KOPT-K1 (cell line): Measurements from ENCODE around the gene KL.

Source experiments
- H3K27ac ChIP-seq: fragments of 200-600 bp; sonication (generic); 2 replicates; pipeline ENCODE4 v1.5.1; 2016; ENCODE audit warnings: antibody characterized with exemption, mild to moderate bottlenecking, low read depth, low read length; ENCODE audit not compliant: poor library complexity, severe bottlenecking
- H3K36me3 ChIP-seq: fragments of 200-600 bp; sonication (generic); 2 replicates; pipeline ENCODE4 v1.5.1; 2017; ENCODE audit warnings: antibody characterized with exemption, mild to moderate bottlenecking, low read length, moderate library complexity; ENCODE audit not compliant: insufficient read depth
- H3K9me3 ChIP-seq: fragments of 200-600 bp; sonication (generic); 2 replicates; pipeline ENCODE4 v1.5.1; 2017; ENCODE audit warnings: antibody characterized with exemption, low read length, mild to moderate bottlenecking; ENCODE audit not compliant: insufficient read depth, poor library complexity, severe bottlenecking

The KL gene

DNA sequence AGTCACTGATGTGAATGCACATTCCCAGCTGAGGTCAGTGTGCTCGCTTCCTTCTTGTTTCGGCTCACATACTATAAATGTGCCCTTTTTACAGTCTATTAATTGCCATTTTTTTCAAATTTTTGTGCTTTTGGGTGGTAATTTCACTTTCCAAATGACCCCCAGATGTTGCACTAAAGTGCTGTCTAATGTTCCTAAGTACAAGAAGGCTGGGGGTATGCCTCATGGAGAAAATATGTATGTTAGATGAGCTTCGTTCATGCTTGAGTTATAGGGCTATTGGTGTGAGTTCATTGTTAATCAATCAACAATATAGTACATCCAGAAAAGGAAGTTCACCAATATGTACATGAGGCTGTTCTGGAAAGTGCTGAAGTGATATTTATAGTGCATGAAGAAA, 84.7 kb downstream of the KL start:
- no peaks in the 10 kb centered on the region for H3K36me3 ChIP-seq
- H3K9me3 ChIP-seq, result no peaks in the 10 kb centered on the region
- no peak overlapping the region for H3K27ac ChIP-seq

DNA sequence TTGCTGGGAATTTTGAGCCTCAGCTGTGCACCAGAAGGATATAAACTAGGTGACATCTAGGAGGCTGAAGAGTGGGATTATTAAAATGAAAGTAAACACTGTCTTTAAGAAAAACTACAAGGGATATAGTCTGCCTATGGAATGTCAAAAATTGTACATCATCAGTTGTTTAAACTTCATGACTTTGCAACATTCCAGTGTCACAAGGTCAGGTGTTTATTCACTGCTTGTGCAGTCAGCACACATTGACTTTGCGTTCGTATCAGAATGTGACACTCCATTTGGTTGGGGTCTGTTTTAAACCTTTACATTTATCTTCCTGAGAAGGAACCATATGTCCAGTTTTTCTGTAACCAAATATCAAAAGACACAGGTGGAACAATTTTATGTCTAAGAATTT, 85.6 kb downstream of the KL start:
- Histone ChIP-seq H3K36me3 (no peaks in the 10 kb centered on the region), H3K9me3 (no peaks in the 10 kb centered on the region), H3K27ac (no peak overlapping the region)

GRCh38 chr13:33103457-33103856, 87.2 kb downstream of the KL start:
- no peak overlapping the region for H3K27ac ChIP-seq

GRCh38 chr13:33105387-33106005, 89.3 kb downstream of the KL start:
- no peaks in the 10 kb centered on the region for H3K36me3 ChIP-seq
- H3K27ac ChIP-seq, result no peak overlapping the region
- H3K9me3 ChIP-seq, result no peaks in the 10 kb centered on the region

More at GRCh38 chr13:33103457-33103856, 87.2 kb downstream of the KL start:
- no peaks in the 10 kb centered on the region for H3K9me3 ChIP-seq
- no peaks in the 10 kb centered on the region for H3K36me3 ChIP-seq

GRCh38 chr13:33106656-33107360, 90.6 kb downstream of the KL start:
- Histone ChIP-seq H3K9me3 (no peaks in the 10 kb centered on the region), H3K27ac (no peak overlapping the region), H3K36me3 (no peaks in the 10 kb centered on the region)

DNA sequence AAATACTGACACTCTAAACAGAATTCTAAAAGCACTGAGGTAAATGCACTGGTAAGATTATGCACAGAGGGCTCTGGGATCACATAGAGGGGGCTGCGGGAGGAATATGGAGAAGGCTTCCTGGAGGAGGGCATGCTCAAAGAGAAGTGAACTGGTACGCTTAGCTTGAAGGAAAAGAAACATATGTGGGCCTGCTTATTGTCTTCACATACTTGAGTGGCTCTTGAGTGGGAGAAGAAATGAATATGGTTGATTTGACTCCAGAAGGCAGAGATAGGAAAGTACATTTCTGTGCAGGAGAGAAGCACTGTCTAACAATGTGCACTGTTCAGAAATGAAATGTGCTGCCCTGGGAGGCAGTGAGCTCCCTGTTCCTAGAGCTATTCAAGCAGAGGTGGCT, 91.1 kb downstream of the KL start:
- Histone ChIP-seq H3K36me3 (no peaks in the 10 kb centered on the region), H3K9me3 (no peaks in the 10 kb centered on the region), H3K27ac (no peak overlapping the region)

DNA sequence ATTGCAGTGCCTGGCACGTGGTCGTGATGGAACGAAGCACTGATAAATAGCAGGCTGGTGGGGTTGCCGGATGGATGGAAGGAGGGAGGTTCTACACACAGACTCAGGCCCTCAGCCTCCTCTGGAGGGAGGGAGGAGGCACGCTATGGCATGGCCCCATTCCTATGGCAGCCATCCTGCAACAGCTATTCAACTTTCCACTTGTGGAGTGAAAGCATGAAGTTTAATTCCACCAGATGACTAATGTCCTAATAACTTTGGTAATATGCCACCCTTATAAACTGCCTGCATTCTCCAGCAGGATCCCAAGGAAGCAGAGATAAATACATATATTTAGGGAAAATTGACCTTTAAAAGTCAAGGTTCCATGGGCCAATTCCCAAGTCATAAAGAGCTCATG, 92.4 kb downstream of the KL start:
- Histone ChIP-seq H3K9me3 (no peaks in the 10 kb centered on the region), H3K27ac (no peak overlapping the region), H3K36me3 (no peaks in the 10 kb centered on the region)

DNA sequence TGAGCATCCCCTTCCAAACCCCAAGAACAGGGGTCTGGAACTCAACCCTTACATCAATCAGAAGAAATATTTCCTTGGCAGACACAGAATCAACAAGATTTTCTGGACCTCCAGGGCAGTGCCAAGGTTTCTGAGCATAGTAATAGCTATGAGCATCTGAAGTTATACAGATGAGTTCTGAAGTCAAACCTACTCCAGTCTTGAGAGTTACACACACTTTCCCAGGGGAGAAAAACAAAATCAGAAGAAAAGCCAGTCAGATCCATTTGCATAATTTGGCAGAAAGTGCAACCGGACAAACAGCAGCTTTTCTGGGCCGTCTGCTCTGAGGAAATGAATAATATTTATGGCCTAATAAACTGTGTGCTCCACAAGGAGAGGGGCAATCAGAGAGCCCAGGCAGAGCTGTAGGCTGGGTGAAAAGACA, 93.1 kb downstream of the KL start:
- Histone ChIP-seq H3K27ac (no peak overlapping the region), H3K36me3 (no peaks in the 10 kb centered on the region), H3K9me3 (no peaks in the 10 kb centered on the region)

DNA sequence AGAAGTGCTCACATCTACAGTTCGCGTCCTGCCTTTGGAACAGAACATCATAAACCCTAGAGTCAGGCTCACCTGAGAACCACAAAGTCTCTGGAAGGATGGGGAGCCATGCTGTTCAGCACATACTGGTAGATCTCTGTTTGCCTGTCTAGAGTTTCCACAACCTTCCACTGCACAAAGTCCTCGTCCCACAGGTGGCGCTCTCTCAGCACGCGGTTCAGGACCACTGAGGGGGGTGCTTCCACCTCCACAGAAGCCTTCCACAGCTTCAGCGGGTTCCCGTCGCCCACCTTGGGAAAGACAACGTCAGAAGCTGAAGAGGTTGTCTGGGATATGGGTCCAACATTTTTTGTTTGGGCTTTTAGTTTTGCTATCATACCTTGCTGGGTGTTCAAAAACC, 93.6 kb downstream of the KL start:
- Histone ChIP-seq H3K27ac (no peak overlapping the region), H3K9me3 (no peaks in the 10 kb centered on the region), H3K36me3 (no peaks in the 10 kb centered on the region)

GRCh38 chr13:33110386-33110712, 94.1 kb downstream of the KL start:
- Histone ChIP-seq H3K36me3 (no peaks in the 10 kb centered on the region), H3K9me3 (no peaks in the 10 kb centered on the region), H3K27ac (no peak overlapping the region)

- Histone ChIP-seq H3K9me3 (no peaks in the 10 kb centered on the region), H3K27ac (no peak overlapping the region), H3K36me3 (no peaks in the 10 kb centered on the region)
Measured at GRCh38 chr13:33110713-33111413, 94.6 kb downstream of the KL start.

GRCh38 chr13:33111414-33112110, 95.3 kb downstream of the KL start:
- Histone ChIP-seq H3K9me3 (no peaks in the 10 kb centered on the region), H3K36me3 (no peaks in the 10 kb centered on the region), H3K27ac (no peak overlapping the region)

- no peaks in the 10 kb centered on the region for H3K36me3 ChIP-seq
- no peaks in the 10 kb centered on the region for H3K9me3 ChIP-seq
- no peak overlapping the region for H3K27ac ChIP-seq
Measured at GRCh38 chr13:33112766-33113165, 96.5 kb downstream of the KL start.

GRCh38 chr13:33114146-33114545, 97.9 kb downstream of the KL start:
- no peaks in the 10 kb centered on the region for H3K36me3 ChIP-seq
- no peak overlapping the region for H3K27ac ChIP-seq
- no peaks in the 10 kb centered on the region for H3K9me3 ChIP-seq

DNA sequence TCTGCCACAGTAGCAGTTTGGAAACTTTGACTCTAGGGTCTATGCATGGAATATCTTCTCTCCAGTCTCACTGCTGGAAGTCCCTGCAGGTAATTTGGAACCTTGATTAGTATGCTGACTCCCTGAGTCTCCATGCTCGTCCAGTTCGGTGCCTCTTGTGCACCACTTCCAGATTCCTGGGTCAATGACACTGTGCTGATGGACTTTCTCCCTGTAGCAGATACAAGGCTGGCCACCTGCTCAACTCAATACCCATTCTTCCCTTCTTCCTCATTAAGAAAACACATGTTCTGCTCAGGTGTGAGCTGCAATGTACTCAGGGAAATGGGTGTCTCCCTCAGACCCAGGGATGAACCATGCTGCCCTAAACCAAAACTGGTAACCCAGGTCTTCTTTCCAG, 99.1 kb downstream of the KL start:
- no peaks in the 10 kb centered on the region for H3K9me3 ChIP-seq
- H3K27ac ChIP-seq, result no peak overlapping the region
- H3K36me3 ChIP-seq, result no peaks in the 10 kb centered on the region
